ENCODE results near the gene ADD2. TPM values are rescaled to one million over a fixed set of nuclear protein-coding genes. Genes with fewer than 3 reads are reported as not detected.
"Not testable (repeated sequence)": the region's sequence is repeated elsewhere in the genome, so short reads cannot be mapped to it uniquely, and the experiment has no call there.

Gene ADD2
- total RNA-seq, 4 donors from 2014 or later, result 1.9 to 6.5 (median 3.1) TPM

GRCh38 chr2:70799706-70800105, 31.7 kb upstream of the ADD2 start:
- Histone ChIP-seq H3K27ac (no peak overlapping the region), H3K4me3 (replicated peaks in 1 of 3) (no peak overlapping the region), H3K36me3 (no peaks in the 10 kb centered on the region), H3K9me3 (no peaks in the 10 kb centered on the region), H3K4me1 (no peaks in the 10 kb centered on the region), H3K27me3 (no peaks in the 10 kb centered on the region)
- no peak for DNase-seq
- intact Hi-C loops (cut with DNase I), result no loop called here
- WGBS, 2 donors, result 91 to 97% methylated on average over 2 of the region's 2 CpGs
- no peak for TF ChIP-seq CTCF (IDR thresholded peaks at IDR 0.05)
- no peak for TF ChIP-seq POLR2A (IDR thresholded peaks at IDR 0.05)

GRCh38 chr2:70797996-70798395, 30.0 kb upstream of the ADD2 start:
- H3K4me3 ChIP-seq (replicated peaks in 1 of 3); DNase-seq; H3K9me3 ChIP-seq; H3K27me3 ChIP-seq; H3K36me3 ChIP-seq; H3K4me1 ChIP-seq; intact Hi-C loops (cut with DNase I); H3K27ac ChIP-seq: not testable (repeated sequence)
- 83 to 86% methylated on average over 3 of the region's 3 CpGs for WGBS, 2 donors

DNA sequence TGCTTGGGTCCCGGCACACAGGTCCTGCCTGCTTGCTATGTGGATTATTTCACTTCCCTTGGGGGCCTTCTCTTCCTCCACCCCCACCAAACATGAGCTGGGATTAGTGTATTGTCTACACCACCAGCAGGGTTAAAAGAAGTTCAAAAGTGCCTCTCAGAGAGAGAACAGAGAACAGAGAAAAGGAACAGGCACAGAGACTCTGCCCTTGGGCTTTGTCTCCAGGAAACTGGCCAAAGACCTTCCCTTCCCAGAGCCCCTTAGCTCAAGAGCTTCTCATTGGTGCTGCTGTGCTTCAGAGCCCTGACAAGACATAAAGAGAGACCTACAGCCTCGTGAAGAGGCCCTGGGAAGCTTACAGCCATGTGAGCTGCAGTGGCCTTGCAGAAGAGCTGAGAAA, 29.5 kb upstream of the ADD2 start:
- H3K36me3 ChIP-seq, result no peaks in the 10 kb centered on the region
- no peak overlapping the region for H3K27ac ChIP-seq
- H3K9me3 ChIP-seq, result no peaks in the 10 kb centered on the region
- TF ChIP-seq CTCF (IDR thresholded peaks at IDR 0.05) (no peak), POLR2A (IDR thresholded peaks at IDR 0.05) (no peak)
- intact Hi-C loops (cut with DNase I), result no loop called here
- WGBS, 2 donors, result 38 to 52% methylated on average over 2 of the region's 2 CpGs
- DNase-seq, result no peak
- no peaks in the 10 kb centered on the region for H3K27me3 ChIP-seq
- no peak overlapping the region for H3K4me3 ChIP-seq (replicated peaks in 1 of 3)
- no peaks in the 10 kb centered on the region for H3K4me1 ChIP-seq

DNA sequence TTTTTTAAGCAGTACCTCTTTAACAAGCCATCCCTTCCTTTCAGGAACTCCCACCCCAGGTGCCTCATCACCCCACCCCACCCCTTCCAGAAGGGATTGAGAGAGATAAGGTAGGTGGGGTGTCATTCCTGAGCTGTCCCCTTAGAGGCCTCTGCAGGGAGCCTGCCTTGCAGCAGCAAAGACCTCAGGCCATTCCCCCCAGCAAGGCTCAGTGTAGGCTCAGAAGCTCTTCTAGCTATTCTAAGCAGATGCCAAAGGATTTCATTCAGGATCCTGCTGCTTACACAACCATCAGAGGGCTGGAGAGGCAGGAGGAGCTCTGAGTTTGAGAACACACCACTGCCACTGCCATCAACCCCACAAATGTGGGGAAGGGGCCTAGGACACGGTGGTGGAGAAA, 28.3 kb upstream of the ADD2 start:
- Histone ChIP-seq H3K27me3 (no peaks in the 10 kb centered on the region), H3K9me3 (no peaks in the 10 kb centered on the region), H3K4me3 (replicated peaks in 1 of 3) (no peak overlapping the region), H3K4me1 (no peaks in the 10 kb centered on the region), H3K36me3 (no peaks in the 10 kb centered on the region), H3K27ac (no peak overlapping the region)
- TF ChIP-seq CTCF (IDR thresholded peaks at IDR 0.05) (no peak), POLR2A (IDR thresholded peaks at IDR 0.05) (no peak)
- no peak for DNase-seq
- intact Hi-C loops (cut with DNase I), result no loop called here
- 82 to 89% methylated on average over 1 of the region's 1 CpG for WGBS, 2 donors

DNA sequence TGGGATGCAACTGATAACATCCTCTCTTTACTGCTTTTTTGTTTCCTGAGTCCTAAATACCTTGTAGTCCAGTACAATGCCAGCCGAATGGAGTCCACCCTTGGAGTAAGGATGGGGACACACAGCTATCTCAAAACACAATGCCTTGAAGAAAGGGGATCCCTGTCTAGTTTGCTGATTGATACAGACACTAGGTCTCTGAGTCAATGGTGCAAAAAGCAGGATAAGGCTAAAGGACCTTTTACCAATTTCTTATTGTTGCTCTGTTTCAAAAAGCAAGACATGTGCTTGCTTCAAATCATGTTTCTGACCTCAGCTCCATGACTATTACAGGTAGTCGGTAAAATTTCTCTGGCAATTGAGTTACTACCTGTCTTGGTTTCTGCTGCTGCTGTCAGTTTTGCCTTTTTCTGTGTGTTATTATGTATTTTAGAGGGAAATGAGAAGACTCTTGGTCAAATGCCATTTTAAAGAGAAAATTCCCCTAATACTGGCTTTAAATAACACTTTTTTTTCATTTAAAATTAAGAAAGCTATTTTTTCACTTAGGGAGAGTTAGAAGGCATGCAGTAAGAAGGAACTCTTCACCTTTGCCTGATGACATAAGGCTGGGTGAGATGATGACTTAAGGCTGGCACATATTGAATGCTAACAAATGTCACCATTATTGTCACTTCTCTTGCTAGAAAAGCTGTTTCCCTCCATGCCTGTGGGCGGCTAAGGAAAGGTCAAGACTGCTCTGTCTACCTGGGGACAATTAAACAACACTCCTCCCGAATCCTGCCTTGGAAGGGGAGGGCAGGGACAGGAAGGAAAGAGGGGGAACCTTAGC, 27.4 kb upstream of the ADD2 start:
- Histone ChIP-seq H3K4me1 (peaks cover 0 to 3% of the 10 kb centered on the region in 2 donors), H3K4me3 (replicated peaks in 1 of 3) (no peak overlapping the region), H3K27ac (no peak overlapping the region), H3K36me3 (no peaks in the 10 kb centered on the region), H3K27me3 (peaks cover 5% of the 10 kb centered on the region), H3K9me3 (no peaks in the 10 kb centered on the region)
- TF ChIP-seq CTCF (IDR thresholded peaks at IDR 0.05) (no peak), POLR2A (IDR thresholded peaks at IDR 0.05) (no peak)
- 73 to 81% methylated on average over 4 of the region's 4 CpGs for WGBS, 2 donors
- DNase-seq, result no peak
- intact Hi-C loops (cut with DNase I), result no loop called here

Measured in thyroid gland (tissue), 4 donors.